ENCODE measurements around the gene CDCA4.

DNA sequence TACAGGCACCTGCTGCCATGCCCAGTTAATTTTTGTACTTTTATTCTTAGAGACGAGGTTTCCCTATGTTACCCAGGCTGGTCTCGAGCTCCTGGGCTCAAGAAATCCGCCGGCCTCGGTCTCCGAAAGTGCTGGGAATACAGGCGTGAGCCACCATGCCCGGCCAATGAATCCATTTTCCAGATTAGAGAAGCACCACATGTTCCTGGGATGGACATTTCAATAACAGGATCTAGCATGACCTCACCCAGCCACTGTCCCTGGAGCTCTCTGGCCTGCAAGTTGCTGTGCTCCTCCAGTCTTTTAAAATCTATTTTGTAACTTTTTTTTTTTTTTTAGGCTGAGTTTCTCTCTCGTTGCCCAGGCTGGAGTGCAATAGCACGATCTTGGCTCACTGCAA, 42.2 kb upstream of the CDCA4 start:
- no peak for TF ChIP-seq CEBPB (IDR thresholded peaks at IDR 0.05)
- TF ChIP-seq, protein P1, sequence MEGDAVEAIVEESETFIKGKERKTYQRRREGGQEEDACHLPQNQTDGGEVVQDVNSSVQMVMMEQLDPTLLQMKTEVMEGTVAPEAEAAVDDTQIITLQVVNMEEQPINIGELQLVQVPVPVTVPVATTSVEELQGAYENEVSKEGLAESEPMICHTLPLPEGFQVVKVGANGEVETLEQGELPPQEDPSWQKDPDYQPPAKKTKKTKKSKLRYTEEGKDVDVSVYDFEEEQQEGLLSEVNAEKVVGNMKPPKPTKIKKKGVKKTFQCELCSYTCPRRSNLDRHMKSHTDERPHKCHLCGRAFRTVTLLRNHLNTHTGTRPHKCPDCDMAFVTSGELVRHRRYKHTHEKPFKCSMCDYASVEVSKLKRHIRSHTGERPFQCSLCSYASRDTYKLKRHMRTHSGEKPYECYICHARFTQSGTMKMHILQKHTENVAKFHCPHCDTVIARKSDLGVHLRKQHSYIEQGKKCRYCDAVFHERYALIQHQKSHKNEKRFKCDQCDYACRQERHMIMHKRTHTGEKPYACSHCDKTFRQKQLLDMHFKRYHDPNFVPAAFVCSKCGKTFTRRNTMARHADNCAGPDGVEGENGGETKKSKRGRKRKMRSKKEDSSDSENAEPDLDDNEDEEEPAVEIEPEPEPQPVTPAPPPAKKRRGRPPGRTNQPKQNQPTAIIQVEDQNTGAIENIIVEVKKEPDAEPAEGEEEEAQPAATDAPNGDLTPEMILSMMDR (IDR thresholded peaks at IDR 0.05), result no peak

Data from A549 (cell line).